Common myeloid progenitor, CD34-positive (primary cell): ENCODE measurements around the gene MARVELD1.

Source experiments
- CTCF ChIA-PET: fragments of 350-600 bp; sonication (Branson Sonifier 250); formaldehyde crosslinking; loops from one replicate; lab custom pipeline; 2021; ENCODE audit warnings: antibody characterized with exemption; lab: Charles Lee
- POLR2A ChIA-PET: fragments of 350-600 bp; sonication (Branson Sonifier 250); formaldehyde crosslinking; loops from one replicate; lab custom pipeline; 2021; ENCODE audit warnings: antibody characterized with exemption; lab: Charles Lee
- DNase-seq, 3 donors: peaks; one replicate each; pipeline versions ENCODE4 v3.0.0 to v3.0.0-alpha.2; 2013
- H3K27ac ChIP-seq, 2 experiments: 1 replicate in 1 of 2; 2 replicates in 1 of 2; pipeline ENCODE4 v1.7.0; 2013; ENCODE audit warnings: inconsistent platforms in 2 of 2, low read length in 2 of 2, mild to moderate bottlenecking in 2 of 2, low read depth in 1 of 2, moderate library complexity in 1 of 2; ENCODE audit not compliant: severe bottlenecking in 2 of 2, insufficient read depth in 1 of 2, poor library complexity in 1 of 2
- H3K27me3 ChIP-seq, 5 experiments: replicated peaks in 2 of 5; 1 replicate in 3 of 5; 2 replicates in 2 of 5; pipeline versions ENCODE4 v1.6.1 to v1.7.0; 2013; ENCODE audit warnings: low read length in 4 of 5, mild to moderate bottlenecking in 2 of 5, moderate library complexity in 2 of 5, inconsistent platforms in 1 of 5; ENCODE audit not compliant: insufficient read depth in 5 of 5, control insufficient read depth in 4 of 5
- H3K36me3 ChIP-seq, 4 experiments: 1 replicate in 2 of 4; 2 replicates in 2 of 4; pipeline versions ENCODE4 v1.6.1 to v1.7.0; 2013; ENCODE audit warnings: low read length in 3 of 4, control low read depth in 1 of 4, mild to moderate bottlenecking in 1 of 4; ENCODE audit not compliant: control insufficient read depth in 4 of 4, insufficient read depth in 4 of 4
- H3K4me1 ChIP-seq, 4 experiments: 1 replicate in 3 of 4; 2 replicates in 1 of 4; pipeline versions ENCODE4 v1.6.1 to v1.7.1; 2013; ENCODE audit warnings: low read length in 3 of 4, mild to moderate bottlenecking in 3 of 4, control low read depth in 1 of 4, inconsistent platforms in 1 of 4, moderate library complexity in 1 of 4; ENCODE audit not compliant: control insufficient read depth in 4 of 4, insufficient read depth in 4 of 4; ENCODE audit errors: control extremely low read depth in 1 of 4
- H3K4me3 ChIP-seq, 7 experiments: 1 replicate in 4 of 7; 2 replicates in 3 of 7; pipeline versions ENCODE4 v1.5.1 to v1.7.0; 2013; ENCODE audit warnings: mild to moderate bottlenecking in 7 of 7, low read length in 6 of 7, moderate library complexity in 6 of 7, inconsistent platforms in 2 of 7, low read depth in 2 of 7, control low read depth in 1 of 7; ENCODE audit not compliant: insufficient read depth in 4 of 7, control insufficient read depth in 1 of 7; ENCODE audit errors: extremely low read depth in 1 of 7
- H3K9me3 ChIP-seq, 5 experiments: 1 replicate in 4 of 5; 2 replicates in 1 of 5; pipeline versions ENCODE4 v1.6.1 to v1.7.1; 2013; ENCODE audit warnings: low read length in 4 of 5, mild to moderate bottlenecking in 2 of 5, inconsistent platforms in 1 of 5, low read depth in 1 of 5, moderate library complexity in 1 of 5; ENCODE audit not compliant: control insufficient read depth in 4 of 5, insufficient read depth in 2 of 5; ENCODE audit errors: control extremely low read depth in 1 of 5
- WGBS: methylation state at CpG from one replicate; pipeline ENCODE4 v1.1.5; 2013; ENCODE audit not compliant: insufficient coverage; 5-methylcytosine and 5-hydroxymethylcytosine counted together

Gene MARVELD1

DNA sequence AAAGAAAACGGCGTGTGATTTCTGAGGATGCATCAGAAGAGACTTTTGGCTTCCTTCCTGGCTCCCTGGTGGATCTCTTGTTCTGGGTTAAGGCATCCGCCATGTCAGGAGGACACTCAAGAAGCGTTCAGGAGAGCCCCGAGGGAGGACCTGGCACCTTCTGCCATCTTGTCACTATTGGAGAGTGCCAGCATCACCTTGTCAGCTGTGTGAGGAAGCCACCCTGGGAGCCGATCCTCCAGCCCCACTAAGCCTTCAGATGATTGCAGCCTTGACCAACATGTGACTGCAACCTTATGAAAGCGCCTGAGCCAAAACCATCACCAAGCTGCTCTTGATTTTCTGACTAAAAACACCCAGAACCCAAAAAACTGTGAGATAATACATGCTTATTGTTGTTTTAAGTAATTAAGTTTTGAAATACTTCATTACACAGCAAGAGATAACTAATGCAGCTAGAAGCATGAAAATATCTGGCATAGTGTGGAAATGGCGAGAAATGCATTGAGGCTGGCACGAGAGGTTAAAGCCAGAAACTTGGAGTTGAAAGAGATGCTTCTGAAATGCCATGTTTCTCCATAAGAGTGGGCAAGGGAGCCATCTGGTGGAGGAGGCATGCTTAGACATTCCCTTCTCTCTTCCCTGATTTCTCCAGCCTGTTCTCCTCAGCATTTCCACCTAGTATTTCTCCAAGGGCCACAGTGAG is 18.0 kb downstream of the MARVELD1 start:
- H3K4me3 ChIP-seq, result no peak overlapping the region
- ChIA-PET POLR2A (interaction anchor here (0.9 to 1.0 kb wide), 2 partner anchors 17 to 20 kb away, joined by 3 read pairs; no protein-coding TSS in a partner anchor), CTCF (interaction anchor here (0.8 to 21.5 kb wide), 12 partner anchors 8 to 104 kb away, joined by 3 to 623 read pairs (median 4); partner anchors contain the start of genes AVPI1 and MARVELD1)
- H3K4me1 ChIP-seq, result peaks cover 0 to under 1% (median 0%) of the 10 kb centered on the region in 4 experiments
- 83% methylated on average over 5 of the region's 9 CpGs for WGBS
- peak; percentile 59 to 78 (median 62) for DNase-seq
- no peaks in the 10 kb centered on the region for H3K9me3 ChIP-seq
- H3K27ac ChIP-seq, result no peak overlapping the region
- no peaks in the 10 kb centered on the region for H3K36me3 ChIP-seq
- no peaks in the 10 kb centered on the region for H3K27me3 ChIP-seq

- CTCF ChIA-PET, result interaction anchor here (1.0 to 21.5 kb wide), 12 partner anchors 8 to 105 kb away, joined by 3 to 623 read pairs (median 5); partner anchors contain the start of genes AVPI1 and MARVELD1
- POLR2A ChIA-PET, result no interaction called here
Observed at GRCh38 chr10:97732052-97732359, 18.5 kb downstream of the MARVELD1 start.

DNA sequence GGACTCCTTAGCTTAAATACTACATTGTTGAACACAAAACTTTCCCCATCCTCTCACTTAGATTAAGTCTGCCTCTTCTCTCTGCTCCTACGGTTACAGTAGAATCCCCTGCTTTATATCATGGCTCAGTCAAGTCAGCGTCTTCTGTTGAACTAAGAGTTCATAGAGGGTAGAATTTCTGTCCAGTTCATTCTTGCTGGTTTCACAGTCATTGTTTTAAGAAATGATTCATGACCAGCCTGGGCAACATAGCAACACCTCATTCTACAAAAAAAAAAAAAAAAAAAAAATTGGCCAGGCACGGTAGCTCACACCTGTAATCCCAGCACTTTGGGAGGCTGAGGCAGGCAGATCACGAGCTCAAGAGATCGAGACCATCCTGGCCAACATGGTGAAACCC is 19.7 kb downstream of the MARVELD1 start:
- WGBS, result 100% methylated on average over 1 of the region's 5 CpGs
- H3K27me3 ChIP-seq, result no peaks in the 10 kb centered on the region
- H3K4me3 ChIP-seq, result no peak overlapping the region
- no peaks in the 10 kb centered on the region for H3K36me3 ChIP-seq
- H3K27ac ChIP-seq, result no peak overlapping the region
- CTCF ChIA-PET, result interaction anchor here (1.0 to 21.5 kb wide), 11 partner anchors 10 to 161 kb away, joined by 3 to 623 read pairs (median 5); partner anchors contain the start of genes AVPI1 and MARVELD1
- POLR2A ChIA-PET, result no interaction called here
- no peak for DNase-seq
- H3K9me3 ChIP-seq, result no peaks in the 10 kb centered on the region
- H3K4me1 ChIP-seq, result peaks cover 7 to 14% (median 12%) of the 10 kb centered on the region in 4 experiments

More at GRCh38 chr10:97732052-97732359, 18.5 kb downstream of the MARVELD1 start:
- 86% methylated on average over 4 of the region's 4 CpGs for WGBS
- Histone ChIP-seq H3K9me3 (no peaks in the 10 kb centered on the region), H3K4me3 (no peak overlapping the region), H3K36me3 (no peaks in the 10 kb centered on the region), H3K27me3 (no peaks in the 10 kb centered on the region), H3K4me1 (peaks cover 0 to 4% (median 3%) of the 10 kb centered on the region in 4 experiments), H3K27ac (no peak overlapping the region)
- DNase-seq, result no peak

GRCh38 chr10:97734021-97734420 is 20.5 kb downstream of the MARVELD1 start:
- Histone ChIP-seq H3K9me3 (no peaks in the 10 kb centered on the region), H3K4me3 (no peak overlapping the region), H3K4me1 (peaks cover 7 to 19% (median 15%) of the 10 kb centered on the region in 4 experiments), H3K27ac (no peak overlapping the region), H3K27me3 (no peaks in the 10 kb centered on the region), H3K36me3 (peaks cover 0 to 4% (median under 1%) of the 10 kb centered on the region in 4 experiments)
- 83% methylated on average over 4 of the region's 6 CpGs for WGBS
- DNase-seq, result no peak
- ChIA-PET CTCF (interaction anchor here (1.1 to 21.5 kb wide), 9 partner anchors 10 to 162 kb away, joined by 3 to 623 read pairs (median 4); partner anchors contain the start of gene MARVELD1), POLR2A (no interaction called here)

- POLR2A ChIA-PET, result interaction anchor here (1.2 kb wide), 1 partner anchor 23 kb away, joined by 4 read pairs; the partner anchor contains the start of gene MARVELD1
- no peak for DNase-seq
- Histone ChIP-seq H3K36me3 (peaks cover 4 to 20% (median 12%) of the 10 kb centered on the region in 4 experiments), H3K9me3 (no peaks in the 10 kb centered on the region), H3K4me3 (peak overlapping the region in 6 of 7 experiments; percentile 75 to 96 (median 91)), H3K27me3 (no peaks in the 10 kb centered on the region), H3K4me1 (peaks cover 7 to 19% (median 15%) of the 10 kb centered on the region in 4 experiments), H3K27ac (peak overlapping the region in 1 of 2 experiments; percentile 91)
- 70% methylated on average over 12 of the region's 13 CpGs for WGBS
- CTCF ChIA-PET, result interaction anchor here (1.1 to 21.5 kb wide), 10 partner anchors 10 to 61 kb away, joined by 3 to 623 read pairs (median 6); partner anchors contain the start of genes AVPI1 and MARVELD1
Observed at GRCh38 chr10:97736403-97736901, 22.9 kb downstream of the MARVELD1 start.

DNA sequence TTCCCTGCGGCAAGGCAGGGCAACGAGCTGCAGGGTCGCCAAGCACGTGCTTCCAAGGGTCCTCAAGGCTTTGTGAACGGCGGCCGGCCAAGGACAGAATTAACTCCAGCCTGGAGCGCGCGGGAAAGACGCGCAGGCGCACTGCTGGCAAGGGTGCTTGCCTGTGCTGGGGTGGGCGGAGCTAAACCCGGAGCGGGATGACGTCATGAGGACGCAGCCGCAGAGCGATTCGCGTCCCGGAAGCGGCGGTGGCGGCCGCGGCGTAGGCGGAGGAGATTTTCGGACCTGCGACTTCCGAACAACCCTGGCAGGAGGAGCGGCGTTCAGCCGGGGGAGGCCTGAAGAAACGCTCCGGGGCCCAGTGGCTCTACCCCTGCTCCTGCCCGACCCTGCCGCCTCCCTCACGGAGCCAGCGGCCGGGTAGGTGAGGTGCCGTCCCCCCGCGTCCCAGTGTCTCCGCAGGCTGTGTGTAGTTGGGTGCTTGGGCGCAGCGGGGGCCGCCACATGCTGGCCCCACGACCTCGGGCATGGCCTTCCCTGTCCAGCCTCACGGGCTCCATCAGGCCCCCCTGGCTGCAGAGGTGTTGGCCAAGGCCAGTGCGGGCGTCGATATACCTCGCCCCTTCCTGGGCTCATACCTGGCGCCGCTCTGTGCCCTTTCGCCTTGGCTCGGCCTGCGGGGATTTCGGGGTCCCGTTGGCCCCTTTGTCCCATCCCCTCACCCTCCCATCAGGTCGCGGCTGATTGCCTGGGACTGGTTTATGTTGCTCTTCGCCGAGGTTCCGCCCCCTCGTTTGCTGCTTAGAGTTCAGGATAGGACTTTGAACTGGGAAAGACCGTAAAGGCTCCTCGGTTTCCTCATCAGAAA is 23.6 kb downstream of the MARVELD1 start, which contains the start of gene ZFYVE27:
Gene ZFYVE27 (plus strand): TSS at position 227 of the 868 bp plus-strand sequence. CDS start 1,350 bp downstream, outside the sequence.
- WGBS, result under 1% methylated on average over 58 of the region's 72 CpGs
- CTCF ChIA-PET, result interaction anchor here (1.3 to 21.5 kb wide), 9 partner anchors 11 to 61 kb away, joined by 4 to 623 read pairs (median 7); partner anchors contain the start of genes AVPI1 and MARVELD1
- Histone ChIP-seq H3K9me3 (no peaks in the 10 kb centered on the region), H3K27ac (peak within 1 kb of the TSS; percentile 70 to 91), H3K36me3 (peaks cover 6 to 21% (median 15%) of the 10 kb centered on the region in 4 experiments), H3K27me3 (no peaks in the 10 kb centered on the region), H3K4me3 (peak within 1 kb of the TSS; percentile 57 to 96 (median 89)), H3K4me1 (peaks cover 7 to 19% (median 15%) of the 10 kb centered on the region in 4 experiments)
- POLR2A ChIA-PET, result interaction anchor here (1.2 kb wide), 1 partner anchor 23 kb away, joined by 4 read pairs; the partner anchor contains the start of gene MARVELD1
- peak; percentile 93 to 94 (median 94) for DNase-seq
